Psoas muscle (tissue), 8 donors: ENCODE results near the gene GLT6D1. TPM values are rescaled to one million over a fixed set of nuclear protein-coding genes. Genes with fewer than 3 reads are reported as not detected.

Source experiments
- ATAC-seq, 4 donors: fragments of 200-7000 bp; cut with Tn5 transposase; one replicate each; pipeline ENCODE4 v1.9.1; 2020; ENCODE audit warnings: moderate library complexity in 3 of 4, mild to moderate bottlenecking in 2 of 4
- DNase-seq, 2 donors: peaks; one replicate each; pipeline ENCODE4 v3.0.0-alpha.2; 2020
- H3K27ac ChIP-seq: fragments of 200-600 bp; one replicate; pipeline ENCODE4 v1.8.0; 2022
- H3K27me3 ChIP-seq, 3 donors: fragments of 200-600 bp in 1 of 3; one replicate each; pipeline versions ENCODE4 v1.6.1 to v1.8.0; 2013 to 2022; ENCODE audit warnings: low read length in 2 of 3, mild to moderate bottlenecking in 2 of 3, moderate library complexity in 1 of 3; ENCODE audit not compliant: insufficient read depth in 3 of 3
- H3K36me3 ChIP-seq, 2 donors: fragments of 200-600 bp in 1 of 2; one replicate each; pipeline versions ENCODE4 v1.6.1 to v1.8.0; 2013 to 2022; ENCODE audit warnings: low read depth in 1 of 2, mild to moderate bottlenecking in 1 of 2, moderate library complexity in 1 of 2; ENCODE audit not compliant: insufficient read depth in 1 of 2
- H3K4me1 ChIP-seq: fragments of 200-600 bp; one replicate; pipeline ENCODE4 v1.8.0; 2022
- H3K4me3 ChIP-seq: fragments of 200-600 bp; one replicate; pipeline ENCODE4 v1.8.0; 2022; ENCODE audit warnings: mild to moderate bottlenecking
- H3K9me3 ChIP-seq: fragments of 200-600 bp; one replicate; pipeline ENCODE4 v1.8.0; 2022
- WGBS, 3 donors: extraction: QIAGEN DNeasy Blood & Tissue Kit; methylation state at CpG; one replicate each; pipeline versions ENCODE4 v1.1.6 to v1.1.7; 2013; 5-methylcytosine and 5-hydroxymethylcytosine counted together
- intact Hi-C, 2 donors: fragments of 100-400 bp; cut with DNase I; formaldehyde crosslinking; loops; one replicate each; pipeline versions ENCODE4 v1.11.0 to v1.14.2; 2022
- polyA plus RNA-seq, 3 donors: library from polyadenylated mRNA; stranded (reverse); fragments of 200-250 nt; gene quantifications; one replicate each; pipeline ENCODE4 v1.2.3, GENCODE V29; 2013
- total RNA-seq, 4 donors: library from RNA; stranded (reverse); fragmentation: NEBNext Ultra II Directional in 2 of 4; extraction: Animal tissue kit (Norgen Biotek cat#: 25700) in 2 of 4; gene quantifications; one replicate each; pipeline versions ENCODE4 v1.2.1 to v1.2.4, GENCODE V29; 2021 to 2023
- TF ChIP-seq, protein P1 (sequence below): fragments of 200-600 bp; IDR thresholded peaks from one replicate; pipeline ENCODE4 v1.8.0; 2022; ENCODE audit warnings: antibody characterized with exemption
- donor health status: healthy with polysubstance abuse.
- donor health status: DM: no; HTN: no; CAD: no; lungs with moderate emphysema.
- donor health status: Bipolar disorder and iron deficiency.
- donor health status: healthy.
- donor health status: DM: yes; HTN: yes; CAD: no.
- donor health status: DM: no; HTN: no; CAD: no.
- donor health status: DM: no; HTN: no; CAD: no.
- donor health status: DM: yes; HTN: yes; CAD: no.

Gene GLT6D1
- total and polyA plus RNA-seq, 7 donors: not detected

- WGBS, 3 donors: 87 to 91% (median 88%) methylated on average over 9 to 12 of the region's 12 CpGs
- Histone ChIP-seq H3K27me3 (peaks cover 0 to 36% (median 7%) of the 10 kb centered on the region in 3 donors), H3K9me3 (no peaks in the 10 kb centered on the region), H3K4me3 (no peak overlapping the region), H3K4me1 (no peaks in the 10 kb centered on the region), H3K36me3 (no peaks in the 10 kb centered on the region), H3K27ac (no peak overlapping the region)
- DNase-seq: peak in 1 of 2 donors; percentile 3
- intact Hi-C loops: no loop called here
- no peak for ATAC-seq
- TF ChIP-seq, protein P1, sequence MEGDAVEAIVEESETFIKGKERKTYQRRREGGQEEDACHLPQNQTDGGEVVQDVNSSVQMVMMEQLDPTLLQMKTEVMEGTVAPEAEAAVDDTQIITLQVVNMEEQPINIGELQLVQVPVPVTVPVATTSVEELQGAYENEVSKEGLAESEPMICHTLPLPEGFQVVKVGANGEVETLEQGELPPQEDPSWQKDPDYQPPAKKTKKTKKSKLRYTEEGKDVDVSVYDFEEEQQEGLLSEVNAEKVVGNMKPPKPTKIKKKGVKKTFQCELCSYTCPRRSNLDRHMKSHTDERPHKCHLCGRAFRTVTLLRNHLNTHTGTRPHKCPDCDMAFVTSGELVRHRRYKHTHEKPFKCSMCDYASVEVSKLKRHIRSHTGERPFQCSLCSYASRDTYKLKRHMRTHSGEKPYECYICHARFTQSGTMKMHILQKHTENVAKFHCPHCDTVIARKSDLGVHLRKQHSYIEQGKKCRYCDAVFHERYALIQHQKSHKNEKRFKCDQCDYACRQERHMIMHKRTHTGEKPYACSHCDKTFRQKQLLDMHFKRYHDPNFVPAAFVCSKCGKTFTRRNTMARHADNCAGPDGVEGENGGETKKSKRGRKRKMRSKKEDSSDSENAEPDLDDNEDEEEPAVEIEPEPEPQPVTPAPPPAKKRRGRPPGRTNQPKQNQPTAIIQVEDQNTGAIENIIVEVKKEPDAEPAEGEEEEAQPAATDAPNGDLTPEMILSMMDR: no peak
Observed at GRCh38 chr9:135663857-135664256, 24.5 kb upstream of the GLT6D1 start.

GRCh38 chr9:135663451-135663770 is 24.1 kb upstream of the GLT6D1 start:
- 69 to 83% (median 69%) methylated on average over 2 to 3 of the region's 3 CpGs for WGBS, 3 donors
- H3K4me3 ChIP-seq: no peak overlapping the region
- H3K27ac ChIP-seq: no peak overlapping the region
- ATAC-seq (no peak), DNase-seq (peak in 1 of 2 donors; percentile 13)
- H3K9me3 ChIP-seq: no peaks in the 10 kb centered on the region
- no peaks in the 10 kb centered on the region for H3K4me1 ChIP-seq
- no peaks in the 10 kb centered on the region for H3K36me3 ChIP-seq
- TF ChIP-seq, protein P1: no peak
- H3K27me3 ChIP-seq: peaks cover 0 to 34% (median 7%) of the 10 kb centered on the region in 3 donors
- intact Hi-C loops: no loop called here

DNA sequence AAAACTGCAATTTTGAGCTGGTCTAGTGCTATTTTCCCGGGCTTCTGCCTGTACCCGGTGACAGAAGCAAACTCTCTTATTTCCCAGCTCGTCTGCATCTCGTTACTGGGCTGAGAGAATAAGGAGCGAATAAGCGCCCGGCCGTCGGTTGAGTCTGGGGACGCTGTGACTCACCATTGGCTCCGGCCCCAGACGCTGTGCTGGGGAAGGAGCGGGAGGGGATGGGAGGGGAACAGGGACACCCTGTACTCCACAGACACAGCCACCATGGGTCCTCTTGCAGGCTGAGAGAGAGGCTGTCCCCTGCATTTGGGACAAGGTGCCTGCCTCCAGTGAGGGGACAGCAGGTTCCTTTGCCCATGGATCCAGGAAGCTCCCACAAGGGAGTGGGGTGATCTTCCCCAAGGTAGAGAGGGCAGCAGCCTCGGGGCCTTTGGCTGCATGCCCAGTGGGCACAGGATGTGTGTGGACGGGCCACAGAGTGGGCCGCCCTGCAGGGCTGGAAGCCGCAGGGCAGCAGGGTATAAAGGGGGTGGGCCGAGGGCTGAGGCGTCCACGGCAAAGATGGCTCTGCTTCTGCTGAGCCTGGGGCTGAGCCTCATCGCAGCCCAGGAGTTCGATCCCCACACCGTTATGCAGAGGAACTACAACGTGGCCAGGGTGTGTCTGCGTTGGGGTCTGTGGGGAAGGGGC is 23.6 kb upstream of the GLT6D1 start, which contains the start of gene LCN9:
Gene LCN9, plus strand, starts transcription at position 552 of the 693 bp plus-strand sequence. Its CDS starts 13 bp downstream, at position 565.
- DNase-seq (no peak), ATAC-seq (no peak)
- Histone ChIP-seq H3K27ac (no peak within 1 kb of the TSS), H3K36me3 (no peaks in the 10 kb centered on the region), H3K27me3 (peaks cover 0 to 34% (median 7%) of the 10 kb centered on the region in 3 donors), H3K4me3 (no peak within 1 kb of the TSS), H3K4me1 (no peaks in the 10 kb centered on the region), H3K9me3 (no peaks in the 10 kb centered on the region)
- TF ChIP-seq, protein P1: no peak
- WGBS, 3 donors: 31 to 49% (median 37%) methylated on average over 23 to 25 of the region's 25 CpGs
- intact Hi-C loops: no loop called here

DNA sequence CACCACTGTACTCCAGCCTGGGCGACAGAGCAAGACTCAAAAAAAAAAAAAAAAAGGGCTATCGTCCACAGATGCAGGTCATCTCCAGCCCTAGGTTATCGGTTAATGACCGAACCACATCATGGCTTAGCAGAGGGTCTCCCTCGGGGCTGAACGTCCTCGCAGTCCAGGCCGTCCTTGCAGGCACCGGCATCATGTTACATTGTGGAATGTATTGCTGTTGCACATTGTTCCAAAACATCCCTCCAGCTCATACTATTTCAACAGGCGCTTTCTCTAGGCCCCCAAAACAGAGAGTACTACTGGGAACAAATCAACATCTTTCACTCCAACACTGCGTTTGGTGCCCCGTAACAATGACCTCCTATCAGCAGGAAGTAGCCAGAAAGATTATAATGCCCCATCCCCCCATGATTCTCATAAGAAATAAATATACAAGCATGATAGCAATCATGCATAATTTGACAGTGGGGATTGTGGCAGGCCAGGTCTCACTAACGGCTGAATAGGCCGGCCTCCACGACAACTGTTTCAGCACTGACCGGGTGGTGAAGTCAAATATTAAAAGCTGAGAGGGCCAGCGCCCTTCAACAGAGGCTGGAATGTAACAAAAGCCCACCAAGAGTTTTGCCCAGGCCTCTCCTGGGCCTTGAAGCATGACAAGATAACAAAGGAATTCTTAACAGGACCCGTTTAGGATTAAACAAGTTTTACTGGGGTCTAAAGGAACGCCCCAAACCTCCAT is 22.6 kb upstream of the GLT6D1 start:
- H3K27ac ChIP-seq: no peak overlapping the region
- TF ChIP-seq, protein P1: no peak
- no peak overlapping the region for H3K4me3 ChIP-seq
- ATAC-seq: no peak
- H3K27me3 ChIP-seq: peaks cover 0 to 30% (median 5%) of the 10 kb centered on the region in 3 donors
- H3K9me3 ChIP-seq: no peaks in the 10 kb centered on the region
- 38 to 50% (median 50%) methylated on average over 19 of the region's 19 CpGs for WGBS, 3 donors
- intact Hi-C loops: no loop called here
- DNase-seq: no peak
- no peaks in the 10 kb centered on the region for H3K36me3 ChIP-seq
- H3K4me1 ChIP-seq: no peaks in the 10 kb centered on the region
